Measurements from ENCODE around the gene TTC13. TPM values are rescaled to one million over a fixed set of nuclear protein-coding genes. Genes with fewer than 3 reads are reported as not detected.
A peak's percentile ranks its signal among the peaks of the same experiment; 100 is the strongest.

TTC13 gene
- total RNA-seq, 1 experiment from 2014 or later = 30.1 TPM

DNA sequence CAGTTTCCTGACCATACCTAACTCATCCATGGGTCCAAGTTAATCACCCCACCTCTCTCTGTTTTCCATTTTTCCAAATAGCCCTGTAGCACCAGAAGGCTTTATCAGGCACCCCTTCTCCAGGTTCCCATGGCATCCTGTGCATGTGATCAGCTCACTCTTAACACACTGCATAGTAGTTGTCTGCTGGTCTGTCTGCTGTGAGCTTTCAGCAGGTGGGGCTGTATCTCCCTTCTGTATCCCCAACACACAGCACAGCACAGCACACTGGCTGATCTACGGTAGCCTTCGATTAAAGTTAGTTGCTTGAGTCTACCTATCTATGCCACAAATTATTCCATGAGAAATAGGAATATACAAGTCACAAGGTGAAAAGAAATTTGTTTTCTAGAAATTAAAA is 56.0 kb downstream of the TTC13 start:
- H3K36me3 ChIP-seq (ENCODE audit: insufficient read depth, low read length, poor library complexity, severe bottlenecking) = peaks cover 7% of the 10 kb centered on the region
- peaks cover 10% of the 10 kb centered on the region for H3K4me1 ChIP-seq (ENCODE audit: insufficient read depth, low read length, poor library complexity, severe bottlenecking)
- ChIA-PET CTCF (no interaction called here), POLR2A (ENCODE audit: low non-redundant PET) (no interaction called here)
- DNase-seq (ENCODE audit: low spot score) = no peak
- BruUV-seq (replicated peaks) = no TSS peak
- no peaks in the 10 kb centered on the region for H3K27me3 ChIP-seq (replicated peaks; ENCODE audit: insufficient read depth, low read depth, low read length, poor library complexity)
- H3K27ac ChIP-seq (ENCODE audit: low read depth, low read length, poor library complexity, severe bottlenecking) = no peak overlapping the region
- H3K4me3 ChIP-seq (ENCODE audit: low read depth, low read length, poor library complexity, severe bottlenecking) = no peak overlapping the region
- intact Hi-C loops (cut with micrococcal nuclease; ENCODE audit: unreplicated experiment) = no loop called here
- no peaks in the 10 kb centered on the region for H3K9me3 ChIP-seq (ENCODE audit: low read depth, low read length, poor library complexity, severe bottlenecking)
- TF ChIP-seq, protein P1, sequence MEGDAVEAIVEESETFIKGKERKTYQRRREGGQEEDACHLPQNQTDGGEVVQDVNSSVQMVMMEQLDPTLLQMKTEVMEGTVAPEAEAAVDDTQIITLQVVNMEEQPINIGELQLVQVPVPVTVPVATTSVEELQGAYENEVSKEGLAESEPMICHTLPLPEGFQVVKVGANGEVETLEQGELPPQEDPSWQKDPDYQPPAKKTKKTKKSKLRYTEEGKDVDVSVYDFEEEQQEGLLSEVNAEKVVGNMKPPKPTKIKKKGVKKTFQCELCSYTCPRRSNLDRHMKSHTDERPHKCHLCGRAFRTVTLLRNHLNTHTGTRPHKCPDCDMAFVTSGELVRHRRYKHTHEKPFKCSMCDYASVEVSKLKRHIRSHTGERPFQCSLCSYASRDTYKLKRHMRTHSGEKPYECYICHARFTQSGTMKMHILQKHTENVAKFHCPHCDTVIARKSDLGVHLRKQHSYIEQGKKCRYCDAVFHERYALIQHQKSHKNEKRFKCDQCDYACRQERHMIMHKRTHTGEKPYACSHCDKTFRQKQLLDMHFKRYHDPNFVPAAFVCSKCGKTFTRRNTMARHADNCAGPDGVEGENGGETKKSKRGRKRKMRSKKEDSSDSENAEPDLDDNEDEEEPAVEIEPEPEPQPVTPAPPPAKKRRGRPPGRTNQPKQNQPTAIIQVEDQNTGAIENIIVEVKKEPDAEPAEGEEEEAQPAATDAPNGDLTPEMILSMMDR (conservative IDR thresholded peaks at IDR 0.05; ENCODE audit: low read depth, low read length) = 0 out of 2 replicates have a peak, but pooled peaks have one; percentile 14
- no peak for TF ChIP-seq EZH2 (IDR thresholded peaks at IDR 0.05; ENCODE audit: borderline replicate concordance, low read depth, low read length, poor library complexity, severe bottlenecking)

DNA sequence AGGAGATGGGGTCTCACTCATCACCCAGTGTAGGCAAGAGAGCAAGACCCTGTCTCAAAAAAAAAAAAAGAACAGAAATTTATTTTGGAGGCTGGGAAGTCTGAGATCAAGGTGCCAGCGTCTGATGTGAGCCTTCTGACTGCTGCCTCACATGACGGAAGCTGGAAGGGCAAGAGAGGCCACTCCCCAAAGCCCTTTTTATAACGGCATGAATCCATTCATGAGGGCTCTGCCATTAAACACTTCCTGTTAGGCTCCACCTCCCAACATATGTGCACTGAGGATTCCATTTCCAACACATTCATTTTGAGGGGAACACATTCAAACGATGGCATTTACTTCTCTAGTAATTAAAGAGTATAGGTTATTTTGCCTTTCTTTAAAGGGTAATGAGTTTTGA is 59.5 kb downstream of the TTC13 start:
- intact Hi-C loops (cut with micrococcal nuclease; ENCODE audit: unreplicated experiment) = loop anchor here (10.0 kb wide), 1 partner anchor 686 kb away; no protein-coding TSS in a partner anchor
- Histone ChIP-seq H3K4me3 (ENCODE audit: low read depth, low read length, poor library complexity, severe bottlenecking) (no peak overlapping the region), H3K27me3 (replicated peaks; ENCODE audit: insufficient read depth, low read depth, low read length, poor library complexity) (no peaks in the 10 kb centered on the region), H3K36me3 (ENCODE audit: insufficient read depth, low read length, poor library complexity, severe bottlenecking) (peaks cover 7% of the 10 kb centered on the region), H3K27ac (ENCODE audit: low read depth, low read length, poor library complexity, severe bottlenecking) (no peak overlapping the region), H3K4me1 (ENCODE audit: insufficient read depth, low read length, poor library complexity, severe bottlenecking) (peaks cover 10% of the 10 kb centered on the region), H3K9me3 (ENCODE audit: low read depth, low read length, poor library complexity, severe bottlenecking) (no peaks in the 10 kb centered on the region)
- peak; percentile 78 for DNase-seq (ENCODE audit: low spot score)
- ChIA-PET CTCF (interaction anchor here (0.7 kb wide), 3 partner anchors 44 to 290 kb away, joined by 3 to 5 read pairs (median 3); no protein-coding TSS in a partner anchor), POLR2A (ENCODE audit: low non-redundant PET) (no interaction called here)
- no TSS peak for BruUV-seq (replicated peaks)
- TF ChIP-seq EZH2 (IDR thresholded peaks at IDR 0.05; ENCODE audit: borderline replicate concordance, low read depth, low read length, poor library complexity, severe bottlenecking) = no peak
- TF ChIP-seq, protein P1 (conservative IDR thresholded peaks at IDR 0.05; ENCODE audit: low read depth, low read length) = no peak

DNA sequence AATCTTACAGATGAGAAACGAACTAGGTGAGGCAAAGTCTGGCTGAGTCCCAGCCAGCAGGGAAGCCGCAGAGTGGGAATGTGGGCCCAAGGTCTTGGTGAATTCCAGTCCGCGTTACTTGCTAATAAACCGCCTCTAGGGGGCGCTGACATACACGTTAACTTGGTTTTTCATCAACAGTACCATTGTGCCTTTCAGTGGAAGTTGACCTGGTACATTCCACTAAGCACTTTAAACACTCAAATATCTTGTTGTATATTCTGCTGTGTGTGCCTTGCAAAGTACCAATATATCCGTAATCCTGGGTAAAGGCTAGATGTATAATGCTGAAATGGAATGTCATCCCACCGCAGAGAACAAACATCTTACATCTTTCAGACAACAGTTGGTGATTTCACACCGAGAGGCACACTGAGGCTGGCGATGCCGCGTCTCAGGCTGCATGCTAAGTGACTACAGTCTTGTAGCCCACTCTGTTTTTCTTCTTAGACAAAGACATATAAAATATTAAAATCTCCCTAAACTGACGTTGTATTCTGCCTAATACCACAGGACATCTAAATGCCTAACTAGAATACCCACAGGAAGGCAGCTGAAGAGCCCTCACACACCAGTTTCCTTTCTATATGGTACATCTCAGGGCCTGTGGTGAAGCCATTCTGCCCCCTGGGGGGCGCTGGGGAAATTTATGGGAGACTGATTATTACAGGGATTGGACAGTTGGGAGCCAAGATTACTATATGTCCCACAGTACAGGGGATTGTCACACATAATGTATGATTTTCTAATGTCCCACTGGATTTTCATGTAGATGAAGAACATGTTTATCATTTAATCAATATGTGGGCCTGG is 61.2 kb downstream of the TTC13 start:
- H3K9me3 ChIP-seq (ENCODE audit: low read depth, low read length, poor library complexity, severe bottlenecking) = no peaks in the 10 kb centered on the region
- no peaks in the 10 kb centered on the region for H3K27me3 ChIP-seq (replicated peaks; ENCODE audit: insufficient read depth, low read depth, low read length, poor library complexity)
- TF ChIP-seq EZH2 (IDR thresholded peaks at IDR 0.05; ENCODE audit: borderline replicate concordance, low read depth, low read length, poor library complexity, severe bottlenecking) = no peak
- TF ChIP-seq, protein P1 (conservative IDR thresholded peaks at IDR 0.05; ENCODE audit: low read depth, low read length) = peak; percentile 84
- no peak overlapping the region for H3K4me3 ChIP-seq (ENCODE audit: low read depth, low read length, poor library complexity, severe bottlenecking)
- H3K27ac ChIP-seq (ENCODE audit: low read depth, low read length, poor library complexity, severe bottlenecking) = no peak overlapping the region
- POLR2A ChIA-PET (ENCODE audit: low non-redundant PET) = no interaction called here
- peak; percentile 86 for DNase-seq (ENCODE audit: low spot score)
- H3K36me3 ChIP-seq (ENCODE audit: insufficient read depth, low read length, poor library complexity, severe bottlenecking) = no peaks in the 10 kb centered on the region
- peaks cover 10% of the 10 kb centered on the region for H3K4me1 ChIP-seq (ENCODE audit: insufficient read depth, low read length, poor library complexity, severe bottlenecking)
- no TSS peak for BruUV-seq (replicated peaks)
- CTCF ChIA-PET = interaction anchor here (0.6 kb wide), 1 partner anchor 717 kb away, joined by 3 read pairs; no protein-coding TSS in a partner anchor
- intact Hi-C loops (cut with micrococcal nuclease; ENCODE audit: unreplicated experiment) = loop anchor here (1.0 to 10.0 kb wide), 3 partner anchors 119 to 687 kb away; no protein-coding TSS in a partner anchor
